HFF-Myc (cell line): ENCODE data around the gene RBM8A.
"Not testable (repeated sequence)": the region's sequence is repeated elsewhere in the genome, so short reads cannot be mapped to it uniquely, and the experiment has no call there.

Experiments
- DNase-seq: peaks from one replicate; pipeline ENCODE4 v3.0.0-alpha.2; 2011; ENCODE audit warnings: low read depth; ENCODE audit errors: extremely low read depth
- H3K4me3 ChIP-seq: replicated peaks from 2 replicates; pipeline ENCODE4 v1.5.1; 2011; ENCODE audit warnings: low read depth, mild to moderate bottlenecking, control low read depth, low read length
- TF ChIP-seq, protein P1 (sequence below): IDR thresholded peaks from 2 replicates; pipeline ENCODE4 v1.5.1; 2012; ENCODE audit warnings: mild to moderate bottlenecking, low read depth, low read length, control low read depth; ENCODE audit errors: missing control alignments

RBM8A gene

DNA sequence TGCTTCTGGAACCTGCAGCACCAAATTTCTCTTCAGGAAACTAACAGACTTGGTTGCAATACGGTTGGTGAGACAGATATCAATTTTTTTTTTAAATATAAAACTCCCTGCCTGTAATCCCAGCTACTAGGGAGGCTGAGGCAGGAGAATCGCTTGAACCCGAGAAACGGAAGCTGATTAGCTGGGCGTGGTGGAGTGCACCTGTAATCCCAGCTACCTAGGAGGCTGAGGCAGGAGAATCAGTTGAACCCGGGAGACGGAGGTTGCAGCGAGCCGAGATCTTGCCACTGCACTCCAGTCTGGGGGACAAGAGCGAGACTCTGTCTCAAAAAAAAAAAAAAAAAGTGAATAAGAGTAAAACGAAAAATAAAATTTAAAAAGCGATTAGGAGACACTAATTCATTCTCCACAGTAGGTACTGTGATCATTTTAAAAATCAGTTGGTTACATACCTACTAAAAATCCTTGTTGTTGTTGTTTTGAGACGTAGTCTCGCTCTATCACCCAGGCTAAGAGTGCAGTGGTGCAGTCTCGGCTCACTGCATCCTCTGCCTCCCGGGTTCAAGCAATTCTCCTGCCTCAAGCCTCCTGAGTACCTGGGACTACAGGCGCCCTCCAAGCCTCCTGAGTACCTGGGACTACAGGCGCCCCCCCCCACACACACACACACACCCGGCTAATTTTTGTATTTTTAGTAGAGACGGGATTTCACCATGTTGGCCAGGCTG lies 796 bp upstream of the RBM8A start:
- TF ChIP-seq, protein P1, sequence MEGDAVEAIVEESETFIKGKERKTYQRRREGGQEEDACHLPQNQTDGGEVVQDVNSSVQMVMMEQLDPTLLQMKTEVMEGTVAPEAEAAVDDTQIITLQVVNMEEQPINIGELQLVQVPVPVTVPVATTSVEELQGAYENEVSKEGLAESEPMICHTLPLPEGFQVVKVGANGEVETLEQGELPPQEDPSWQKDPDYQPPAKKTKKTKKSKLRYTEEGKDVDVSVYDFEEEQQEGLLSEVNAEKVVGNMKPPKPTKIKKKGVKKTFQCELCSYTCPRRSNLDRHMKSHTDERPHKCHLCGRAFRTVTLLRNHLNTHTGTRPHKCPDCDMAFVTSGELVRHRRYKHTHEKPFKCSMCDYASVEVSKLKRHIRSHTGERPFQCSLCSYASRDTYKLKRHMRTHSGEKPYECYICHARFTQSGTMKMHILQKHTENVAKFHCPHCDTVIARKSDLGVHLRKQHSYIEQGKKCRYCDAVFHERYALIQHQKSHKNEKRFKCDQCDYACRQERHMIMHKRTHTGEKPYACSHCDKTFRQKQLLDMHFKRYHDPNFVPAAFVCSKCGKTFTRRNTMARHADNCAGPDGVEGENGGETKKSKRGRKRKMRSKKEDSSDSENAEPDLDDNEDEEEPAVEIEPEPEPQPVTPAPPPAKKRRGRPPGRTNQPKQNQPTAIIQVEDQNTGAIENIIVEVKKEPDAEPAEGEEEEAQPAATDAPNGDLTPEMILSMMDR, result no peak
- peak overlapping the region; percentile 76 for H3K4me3 ChIP-seq
- DNase-seq, result no peak

DNA sequence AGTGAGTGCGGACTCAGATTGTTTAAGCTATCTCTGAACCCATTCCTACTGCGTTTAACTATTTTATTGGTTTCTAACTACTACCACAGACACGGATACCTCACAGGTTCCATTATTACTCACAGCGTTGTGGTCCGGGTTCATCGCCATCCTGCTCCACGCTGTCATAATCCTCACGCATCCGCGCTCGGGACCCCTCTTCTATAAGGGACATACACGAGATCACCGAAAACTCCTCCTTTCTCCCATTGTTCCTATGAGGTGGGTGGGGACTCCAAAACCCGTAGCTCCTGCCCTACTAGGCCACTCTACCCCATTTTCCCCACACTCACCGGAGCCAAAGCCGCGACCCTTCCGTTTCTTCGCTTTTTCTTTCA lies 610 bp downstream of the RBM8A start:
- H3K4me3 ChIP-seq, result peak overlapping the region; percentile 76
- TF ChIP-seq, protein P1, result no peak
- DNase-seq, result no peak

DNA sequence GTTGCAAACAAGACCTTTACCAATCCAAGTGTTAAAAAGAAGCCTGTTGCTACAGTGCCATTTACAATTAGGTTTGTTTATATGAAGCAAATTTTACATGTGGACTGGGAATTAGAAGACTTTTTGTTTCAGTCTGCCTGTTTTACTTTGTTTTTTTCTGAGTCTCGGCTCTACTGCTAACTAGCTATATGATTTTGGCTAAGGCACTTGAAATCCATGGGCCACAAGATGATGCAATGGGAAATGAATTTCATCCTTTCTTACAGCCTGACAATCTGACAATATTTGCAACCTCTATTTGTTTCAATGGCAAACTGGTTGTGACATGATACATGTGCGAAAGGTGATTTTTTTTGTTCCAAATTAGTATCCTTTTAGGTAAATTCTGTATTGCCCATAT lies 5.0 kb downstream of the RBM8A start:
- TF ChIP-seq, protein P1, result no peak
- no peak overlapping the region for H3K4me3 ChIP-seq
- no peak for DNase-seq

DNA sequence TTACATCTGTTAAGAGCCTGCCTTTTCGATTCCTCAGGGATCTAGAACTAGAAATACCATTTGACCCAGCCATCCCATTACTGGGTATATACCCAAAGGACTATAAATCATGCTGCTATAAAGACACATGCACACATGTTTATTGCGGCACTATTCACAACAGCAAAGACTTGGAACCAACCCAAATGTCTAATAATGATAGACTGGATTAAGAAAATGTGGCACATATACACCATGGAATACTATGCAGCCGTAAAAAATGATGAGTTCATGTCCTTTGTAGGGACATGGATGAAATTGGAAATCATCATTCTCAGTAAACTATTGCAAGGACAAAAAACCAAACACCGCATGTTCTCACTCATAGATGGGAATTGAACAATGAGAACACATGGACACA lies 7.0 kb downstream of the RBM8A start:
- H3K4me3 ChIP-seq, DNase-seq: not testable (repeated sequence)

DNA sequence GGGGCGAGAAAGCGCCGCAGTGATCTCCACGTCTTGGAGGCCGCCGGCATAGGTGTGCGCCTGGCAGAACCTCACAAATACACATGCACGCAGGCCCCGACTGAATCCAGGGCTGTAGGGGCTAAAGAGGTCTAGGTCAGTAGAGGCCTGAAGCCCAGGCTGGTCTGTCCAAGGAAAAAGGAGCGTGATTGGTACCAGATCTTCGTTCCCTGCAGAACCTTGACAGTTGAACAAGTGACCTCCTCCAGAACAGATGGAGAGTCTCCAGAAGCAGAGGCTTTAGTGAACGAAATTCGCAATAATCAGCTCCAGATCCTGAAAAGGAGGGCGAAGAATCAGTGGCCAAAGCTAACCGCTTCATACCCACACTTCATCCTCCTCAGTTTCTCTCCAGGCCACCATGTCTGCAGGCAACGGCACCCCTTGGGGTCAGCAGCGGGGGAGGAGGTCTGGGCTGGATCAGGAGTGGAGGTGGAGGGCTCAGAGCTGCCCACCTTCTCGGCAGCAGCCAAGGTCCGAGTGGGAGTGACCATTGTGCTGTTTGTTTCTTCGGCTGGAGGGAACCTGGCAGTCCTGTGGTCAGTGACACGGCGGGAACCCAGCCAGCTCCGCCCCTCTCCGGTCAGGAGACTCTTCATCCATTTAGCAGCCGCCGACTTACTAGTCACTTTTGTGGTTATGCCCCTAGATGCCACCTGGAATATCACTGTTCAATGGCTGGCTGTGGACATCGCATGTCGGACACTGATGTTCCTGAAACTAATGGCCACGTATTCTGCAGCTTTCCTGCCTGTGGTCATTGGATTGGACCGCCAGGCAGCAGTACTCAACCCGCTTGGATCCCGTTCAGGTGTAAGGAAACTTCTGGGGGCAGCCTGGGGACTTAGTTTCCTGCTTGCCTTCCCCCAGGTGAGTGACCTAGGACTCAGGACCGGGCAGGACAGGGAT lies 8.0 kb downstream of the RBM8A start:
- no peak for DNase-seq
- peak overlapping the region; percentile 60 for H3K4me3 ChIP-seq
- TF ChIP-seq, protein P1, result no peak

DNA sequence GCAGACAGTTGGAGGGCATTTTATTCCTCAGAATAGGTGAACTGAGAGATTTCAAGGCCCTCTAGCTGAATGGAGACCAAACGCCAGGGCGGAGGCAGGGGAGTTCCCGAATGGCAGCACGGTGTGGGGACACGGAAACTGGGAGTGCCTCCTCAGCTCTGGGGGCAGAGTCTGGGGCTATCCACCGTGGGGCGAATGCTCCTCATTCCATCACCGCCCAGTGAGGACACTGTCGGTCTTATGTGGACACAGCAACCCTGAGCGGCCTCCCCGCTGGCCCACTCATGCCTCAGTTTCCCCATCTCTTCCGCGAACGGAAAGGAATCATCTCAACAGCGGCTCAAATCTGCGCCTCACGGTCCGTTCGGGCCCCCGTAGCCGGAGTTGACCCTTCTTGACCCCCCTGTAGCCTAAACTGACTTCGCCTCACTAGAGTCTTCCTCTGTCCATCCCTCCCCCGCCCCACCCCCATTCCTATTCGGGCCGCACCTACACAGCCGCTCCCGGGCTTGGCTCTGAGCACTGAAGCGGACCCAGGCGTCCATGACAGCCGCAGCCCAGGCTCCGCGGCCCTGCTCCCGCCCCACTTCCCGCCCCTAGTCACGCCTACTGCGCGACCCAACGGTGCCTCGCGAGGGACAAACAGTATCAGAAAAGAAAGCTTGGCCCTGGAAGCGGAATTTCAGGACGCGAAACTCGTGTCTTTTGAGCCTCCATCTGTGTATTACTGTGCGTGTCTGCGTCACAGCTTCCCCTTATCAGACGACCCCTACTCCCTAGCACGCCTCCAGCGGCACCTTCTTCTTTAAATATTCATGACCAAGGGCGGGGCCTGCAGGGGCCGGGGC lies 8.9 kb downstream of the RBM8A start, which contains the start of gene PEX11B:
TSS of gene PEX11B (minus strand) at position 574 of the 848 bp plus-strand sequence. CDS start at position 545, 29 bp downstream.
- DNase-seq, result peak; percentile 63
- TF ChIP-seq, protein P1, result no peak
- H3K4me3 ChIP-seq, result peak within 1 kb of the TSS; percentile 60

DNA sequence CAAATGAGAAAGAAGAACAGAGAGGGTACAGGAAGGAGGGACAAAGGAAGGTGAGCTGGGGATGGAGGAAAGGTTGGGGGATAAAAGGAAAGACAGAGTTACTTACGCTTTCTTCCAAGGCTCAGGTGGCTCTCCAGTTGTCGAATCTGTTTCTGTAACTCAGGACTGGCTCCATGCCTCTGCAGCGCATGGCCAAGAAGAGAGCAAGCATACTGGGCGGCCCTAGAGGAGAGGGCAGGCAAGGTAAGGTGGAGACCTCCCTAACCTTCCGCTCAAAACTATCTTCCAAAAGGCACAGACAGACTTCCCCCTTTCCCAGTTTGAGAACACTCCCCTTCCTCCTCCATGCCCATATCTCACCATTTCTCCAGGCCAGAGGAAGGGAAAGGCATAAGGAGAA lies 9.7 kb downstream of the RBM8A start:
- TF ChIP-seq, protein P1, result no peak
- H3K4me3 ChIP-seq, result peak overlapping the region; percentile 60
- no peak for DNase-seq
